Osteoblast (primary cell): ENCODE results near the gene TMEM181. TPM values are rescaled to one million over a fixed set of nuclear protein-coding genes. Genes with fewer than 3 reads are reported as not detected.

Experiments
- DNase-seq: peaks from one replicate; pipeline ENCODE4 v3.0.0; 2011; ENCODE audit warnings: low spot score, mixed read lengths; ENCODE audit not compliant: insufficient read length; ENCODE audit errors: missing footprints
- H2AFZ ChIP-seq: 2 replicates; pipeline ENCODE4 v1.6.0; 2011; ENCODE audit warnings: mild to moderate bottlenecking, low read length
- H3K27ac ChIP-seq: 2 replicates; pipeline ENCODE4 v1.5.1; 2011; ENCODE audit warnings: mild to moderate bottlenecking, low read depth, low read length, moderate library complexity
- H3K27me3 ChIP-seq: 2 replicates; pipeline ENCODE4 v1.6.0; 2012; ENCODE audit warnings: mild to moderate bottlenecking, control low read depth, inconsistent platforms, low read length, moderate library complexity; ENCODE audit not compliant: insufficient read depth
- H3K36me3 ChIP-seq: 2 replicates; pipeline ENCODE4 v1.5.1; 2011; ENCODE audit warnings: mild to moderate bottlenecking, low read length, control low read depth, moderate library complexity; ENCODE audit not compliant: insufficient read depth
- H3K4me1 ChIP-seq: 2 replicates; pipeline ENCODE4 v1.5.1; 2011; ENCODE audit warnings: mild to moderate bottlenecking, low read length, control low read depth, moderate library complexity; ENCODE audit not compliant: insufficient read depth
- H3K4me2 ChIP-seq: 2 replicates; pipeline ENCODE4 v1.6.0; 2011; ENCODE audit warnings: mild to moderate bottlenecking, low read length; ENCODE audit not compliant: insufficient read depth
- H3K4me3 ChIP-seq: fragments of 200-600 bp; sonication (generic); 3 replicates; pipeline ENCODE4 v1.5.1; 2012; ENCODE audit warnings: mild to moderate bottlenecking, low read length, inconsistent platforms; ENCODE audit not compliant: insufficient read depth
- H3K79me2 ChIP-seq: 2 replicates; pipeline ENCODE4 v1.6.0; 2012; ENCODE audit warnings: mild to moderate bottlenecking, low read length, control low read depth, inconsistent platforms; ENCODE audit not compliant: insufficient read depth
- H3K9me3 ChIP-seq: 2 replicates; pipeline ENCODE4 v1.5.1; 2011; ENCODE audit warnings: low read depth, low read length, control low read depth
- H4K20me1 ChIP-seq: 2 replicates; pipeline ENCODE4 v1.6.0; 2012; ENCODE audit warnings: mild to moderate bottlenecking, low read length, control low read depth; ENCODE audit not compliant: insufficient read depth
- small RNA-seq: library from RNA; depleted of rRNA; stranded (forward); fragments of <200 nt; gene quantifications from one replicate; pipeline ENCODE3, GENCODE V24; 2012
- total RNA-seq: library from RNA; depleted of rRNA; stranded (reverse); fragments of >200 nt; gene quantifications from 2 replicates; pipeline ENCODE4 v1.2.3, GENCODE V29; 2012
- TF ChIP-seq, protein P1 (sequence below): IDR thresholded peaks from 2 replicates; pipeline ENCODE4 v1.5.1; 2011; ENCODE audit warnings: mild to moderate bottlenecking, low read depth, low read length, moderate library complexity; ENCODE audit errors: extremely low read depth

Gene TMEM181
- total RNA-seq, 1 donor, result 43.8 TPM

DNA sequence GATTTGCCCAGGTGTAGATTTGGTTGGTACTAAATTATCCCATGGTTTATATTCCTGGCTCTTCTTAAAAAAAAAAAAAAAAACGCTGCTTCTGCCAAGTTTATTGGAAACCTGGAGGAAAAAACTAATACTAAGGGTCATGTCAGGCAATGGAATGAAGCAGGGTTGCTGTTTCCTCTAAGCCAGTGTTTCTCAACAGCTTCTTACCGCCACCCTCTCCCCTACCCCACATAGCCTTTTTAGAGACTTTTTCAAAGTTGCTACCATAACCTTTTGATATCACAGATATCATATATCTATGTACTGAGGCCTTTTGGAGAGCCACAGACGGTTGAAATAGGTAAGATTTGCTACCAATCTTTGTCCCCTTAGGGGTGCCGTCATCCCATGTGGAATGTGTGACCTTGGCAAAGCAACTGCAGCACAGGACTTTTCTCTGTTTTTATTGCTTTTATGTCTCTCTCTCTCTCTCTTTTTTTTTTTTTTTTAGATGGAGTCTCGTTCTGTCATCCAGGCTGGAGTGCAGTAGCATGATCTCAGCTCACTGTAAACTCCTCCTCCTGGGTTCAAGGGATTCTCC lies 124.9 kb downstream of the TMEM181 start:
- H3K4me3 ChIP-seq, result no peak overlapping the region
- DNase-seq, result peak; percentile 8
- no peak overlapping the region for H3K4me2 ChIP-seq
- H3K27ac ChIP-seq, result no peak overlapping the region
- no peak overlapping the region for H2AFZ ChIP-seq
- no peaks in the 10 kb centered on the region for H3K27me3 ChIP-seq
- no peaks in the 10 kb centered on the region for H4K20me1 ChIP-seq
- H3K36me3 ChIP-seq, result no peaks in the 10 kb centered on the region
- H3K9me3 ChIP-seq, result no peaks in the 10 kb centered on the region
- no peaks in the 10 kb centered on the region for H3K79me2 ChIP-seq
- TF ChIP-seq, protein P1, sequence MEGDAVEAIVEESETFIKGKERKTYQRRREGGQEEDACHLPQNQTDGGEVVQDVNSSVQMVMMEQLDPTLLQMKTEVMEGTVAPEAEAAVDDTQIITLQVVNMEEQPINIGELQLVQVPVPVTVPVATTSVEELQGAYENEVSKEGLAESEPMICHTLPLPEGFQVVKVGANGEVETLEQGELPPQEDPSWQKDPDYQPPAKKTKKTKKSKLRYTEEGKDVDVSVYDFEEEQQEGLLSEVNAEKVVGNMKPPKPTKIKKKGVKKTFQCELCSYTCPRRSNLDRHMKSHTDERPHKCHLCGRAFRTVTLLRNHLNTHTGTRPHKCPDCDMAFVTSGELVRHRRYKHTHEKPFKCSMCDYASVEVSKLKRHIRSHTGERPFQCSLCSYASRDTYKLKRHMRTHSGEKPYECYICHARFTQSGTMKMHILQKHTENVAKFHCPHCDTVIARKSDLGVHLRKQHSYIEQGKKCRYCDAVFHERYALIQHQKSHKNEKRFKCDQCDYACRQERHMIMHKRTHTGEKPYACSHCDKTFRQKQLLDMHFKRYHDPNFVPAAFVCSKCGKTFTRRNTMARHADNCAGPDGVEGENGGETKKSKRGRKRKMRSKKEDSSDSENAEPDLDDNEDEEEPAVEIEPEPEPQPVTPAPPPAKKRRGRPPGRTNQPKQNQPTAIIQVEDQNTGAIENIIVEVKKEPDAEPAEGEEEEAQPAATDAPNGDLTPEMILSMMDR, result no peak
- H3K4me1 ChIP-seq, result no peaks in the 10 kb centered on the region

Small RNAs within 50 kb of the gene (small RNA-seq; reads per million reads assigned to genes)
- not detected for gene MIR7161

Other genes with a start within 250 kb of the TMEM181 start
- gene TULP4, start 247.6 kb upstream of the TMEM181 start, total RNA-seq, result 172 and 210 TPM in 2 replicates
- 54.3 and 70.4 TPM in 2 replicates for gene DYNLT1, start 84.7 kb downstream of the TMEM181 start, total RNA-seq
- gene SYTL3, start 90.0 kb downstream of the TMEM181 start, total RNA-seq, result 1.5 and 2.2 TPM in 2 replicates